ENCODE results near the gene CCDC90B.
A peak's percentile ranks its signal among the peaks of the same experiment; 100 is the strongest.
"Not testable (repeated sequence)": the region's sequence is repeated elsewhere in the genome, so short reads cannot be mapped to it uniquely, and the experiment has no call there.

CCDC90B gene, protein sequence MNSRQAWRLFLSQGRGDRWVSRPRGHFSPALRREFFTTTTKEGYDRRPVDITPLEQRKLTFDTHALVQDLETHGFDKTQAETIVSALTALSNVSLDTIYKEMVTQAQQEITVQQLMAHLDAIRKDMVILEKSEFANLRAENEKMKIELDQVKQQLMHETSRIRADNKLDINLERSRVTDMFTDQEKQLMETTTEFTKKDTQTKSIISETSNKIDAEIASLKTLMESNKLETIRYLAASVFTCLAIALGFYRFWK

DNA sequence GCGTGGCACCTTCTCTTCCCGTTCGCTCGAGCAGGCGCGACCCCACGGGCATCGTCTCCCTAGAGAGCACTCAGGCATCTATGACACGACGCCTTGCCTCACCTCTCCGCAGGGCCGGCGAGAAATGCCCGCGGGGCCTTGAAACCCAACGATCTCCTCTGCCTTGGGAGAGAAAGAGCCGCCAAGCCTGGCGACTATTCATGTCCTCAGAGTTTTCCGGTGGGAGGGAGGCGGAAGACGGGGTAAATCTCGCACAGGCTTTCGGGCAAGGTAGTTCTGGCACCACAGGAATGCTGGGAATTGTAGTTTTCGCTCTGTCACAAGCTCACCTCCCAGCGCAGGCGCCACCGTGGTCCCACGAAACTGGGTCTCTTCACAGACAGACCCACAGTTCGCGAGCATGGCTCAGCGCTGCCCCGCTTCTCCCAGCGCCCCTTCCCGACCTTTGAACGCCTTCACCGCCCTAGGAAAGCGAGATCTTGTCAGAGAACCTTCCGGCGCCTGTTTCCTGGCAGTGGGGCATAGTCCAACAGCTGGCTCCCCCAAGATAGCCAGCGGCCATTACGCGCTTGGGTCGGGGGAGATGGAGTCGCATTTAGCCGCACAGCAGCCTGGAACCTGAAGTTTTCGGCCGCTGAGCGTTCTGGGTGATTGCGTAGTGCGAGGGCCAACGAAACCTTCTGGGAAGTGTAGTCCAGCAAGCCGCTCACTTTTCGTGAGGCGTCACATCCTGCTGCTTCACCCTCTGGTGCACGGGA is at the start of gene CCDC90B:
Gene CCDC90B, minus strand, starts transcription at position 597 of the 758 bp plus-strand sequence. Its CDS starts 395 bp downstream, at position 202.
- peak; percentile 96 for DNase-seq

GRCh38 chr11:83335446-83336070 is 49.4 kb upstream of the CCDC90B start:
- DNase-seq = no peak

DNA sequence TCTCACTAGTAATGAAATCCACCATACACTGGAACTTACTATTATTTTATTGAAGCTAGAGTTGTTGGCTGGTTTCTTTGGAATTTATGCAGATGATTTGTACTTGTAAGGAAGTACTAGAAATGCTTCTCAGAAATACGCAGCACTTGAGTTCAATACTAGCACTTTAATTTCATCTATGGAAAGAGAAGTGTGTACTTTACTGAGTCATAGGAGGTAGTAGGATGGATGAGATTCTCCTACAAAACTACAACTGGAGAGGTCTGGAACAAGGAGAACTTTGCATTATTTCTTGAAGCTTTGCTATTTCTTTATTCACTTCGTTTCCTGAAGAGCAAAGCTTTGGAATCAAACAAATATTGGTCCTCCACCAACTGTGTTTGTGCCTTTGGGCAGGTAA is 44.1 kb upstream of the CCDC90B start:
- DNase-seq = no peak

DNA sequence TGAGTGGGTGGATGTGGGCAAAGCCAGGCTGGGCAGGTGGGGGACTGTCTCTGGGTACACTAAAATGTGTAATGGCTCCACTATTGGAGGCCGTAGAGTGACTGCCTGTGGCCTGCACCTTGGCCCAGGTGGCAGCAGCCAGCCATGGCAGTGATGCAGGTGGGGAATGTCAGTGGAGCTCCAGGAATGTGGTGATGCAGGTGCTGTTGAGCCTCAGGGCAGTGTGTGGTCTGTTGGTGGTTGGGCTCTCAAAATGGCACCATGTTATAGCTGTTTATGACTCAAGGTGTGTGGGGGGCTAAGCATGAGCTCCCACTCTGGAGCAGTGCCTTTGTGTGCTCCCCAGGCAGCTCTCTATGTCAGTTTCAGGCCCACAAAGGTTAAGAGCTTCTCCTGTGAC is 40.2 kb upstream of the CCDC90B start:
- no peak for DNase-seq

- DNase-seq = no peak
Observed at GRCh38 chr11:83319346-83319745, 33.2 kb upstream of the CCDC90B start.

GRCh38 chr11:83318931-83319330 is 32.8 kb upstream of the CCDC90B start:
- DNase-seq = no peak

GRCh38 chr11:83317757-83318690 is 31.9 kb upstream of the CCDC90B start:
- no peak for DNase-seq

GRCh38 chr11:83316897-83317268 is 30.7 kb upstream of the CCDC90B start:
- not testable (repeated sequence) for DNase-seq

DNA sequence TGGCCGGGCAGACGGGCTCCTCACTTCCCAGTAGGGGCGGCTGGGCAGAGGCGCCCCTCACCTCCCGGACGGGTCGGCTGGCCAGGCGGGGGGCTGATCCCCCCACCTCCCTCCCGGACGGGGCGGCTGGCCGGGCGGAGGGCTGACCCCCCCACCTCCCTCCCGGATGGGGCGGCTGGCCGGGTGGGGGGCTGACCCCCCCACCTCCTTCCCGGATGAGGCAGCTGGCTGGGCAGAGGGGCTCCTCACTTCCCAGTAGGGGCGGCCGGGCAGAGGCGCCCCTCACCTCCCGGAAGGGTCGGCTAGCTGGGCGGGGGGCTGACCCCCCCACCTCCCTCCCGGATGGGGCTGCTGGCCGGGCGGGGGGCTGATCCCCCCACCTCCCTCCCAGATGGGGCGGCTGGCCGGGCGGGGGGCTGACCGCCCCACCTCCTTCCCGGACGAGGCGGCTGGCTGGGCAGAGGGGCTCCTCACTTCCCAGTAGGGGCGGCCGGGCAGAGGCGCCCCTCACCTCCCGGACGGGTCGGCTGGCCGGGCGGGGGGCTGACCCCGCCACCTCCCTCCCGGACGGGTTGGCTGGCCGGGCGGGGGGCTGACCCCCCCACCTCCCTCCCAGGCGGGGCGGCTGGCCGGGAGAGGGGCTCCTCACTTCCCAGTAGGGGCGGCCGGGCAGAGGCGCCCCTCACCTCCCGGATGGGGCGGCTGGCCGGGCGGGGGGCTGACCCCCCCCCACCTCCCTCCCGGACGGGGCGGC is 30.2 kb upstream of the CCDC90B start:
- not testable (repeated sequence) for DNase-seq

- DNase-seq = no peak
Observed at GRCh38 chr11:83312430-83312829, 26.3 kb upstream of the CCDC90B start.

- no peak for DNase-seq
Observed at GRCh38 chr11:83311701-83312100, 25.5 kb upstream of the CCDC90B start.

DNA sequence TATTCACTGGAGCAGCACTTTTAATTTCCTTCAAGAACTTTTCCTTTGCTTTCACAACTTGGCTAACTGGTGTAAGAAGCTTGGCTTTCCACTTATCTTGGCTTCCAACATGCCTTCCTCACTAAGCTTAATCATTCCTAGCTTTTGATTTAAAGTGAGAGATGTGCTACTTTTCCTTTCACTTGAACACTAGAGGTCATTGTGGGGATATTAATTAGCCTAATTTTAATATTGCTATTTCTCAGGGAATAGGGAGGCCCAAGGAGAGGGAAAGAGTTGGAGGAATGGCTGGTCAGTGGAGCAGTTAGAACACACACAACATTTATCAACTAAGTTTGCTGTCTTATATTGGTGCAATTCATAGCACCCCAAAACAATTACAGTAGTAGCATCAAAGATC is 24.6 kb upstream of the CCDC90B start:
- DNase-seq = no peak

DNA sequence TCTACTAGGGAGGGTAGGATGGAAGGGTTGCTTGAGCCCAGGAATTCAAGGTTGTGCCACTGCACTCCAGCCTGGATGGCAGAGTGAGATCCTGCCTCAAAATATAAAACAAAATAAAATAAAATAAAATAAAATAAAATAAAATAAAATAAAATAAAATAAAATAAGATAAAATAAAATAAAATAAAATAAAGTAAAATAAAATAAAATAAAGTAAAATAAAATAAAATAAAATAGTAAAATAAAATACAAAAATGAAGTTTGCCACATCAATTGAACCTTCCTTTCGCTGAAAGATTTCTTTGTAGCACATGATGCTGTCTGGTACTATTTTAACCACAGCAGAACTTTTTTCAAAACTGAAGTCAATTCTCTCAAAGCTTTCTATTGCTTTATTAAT is 22.4 kb upstream of the CCDC90B start:
- DNase-seq = not testable (repeated sequence)

GRCh38 chr11:83306200-83307080 is 20.3 kb upstream of the CCDC90B start:
- DNase-seq = no peak

DNA sequence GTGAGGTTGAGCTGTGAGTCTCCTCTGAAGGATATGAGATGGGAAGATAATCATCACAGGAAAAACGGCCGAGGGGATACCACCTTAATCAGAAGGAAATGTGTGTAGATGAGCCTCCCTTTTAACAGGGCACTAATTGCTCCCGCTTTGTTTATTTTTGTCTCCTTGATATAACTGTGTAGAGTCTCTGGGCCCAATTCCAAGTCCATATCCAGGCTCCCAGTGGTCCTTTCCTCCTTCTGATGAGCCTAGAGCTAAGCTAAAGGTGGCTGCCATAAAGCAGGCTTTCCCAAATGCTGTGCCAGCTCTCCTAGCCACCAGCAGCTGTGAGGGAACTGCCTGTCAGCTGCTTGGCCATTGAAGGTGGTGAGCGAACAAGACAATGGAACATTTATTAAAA is 17.1 kb upstream of the CCDC90B start:
- DNase-seq = no peak

DNA sequence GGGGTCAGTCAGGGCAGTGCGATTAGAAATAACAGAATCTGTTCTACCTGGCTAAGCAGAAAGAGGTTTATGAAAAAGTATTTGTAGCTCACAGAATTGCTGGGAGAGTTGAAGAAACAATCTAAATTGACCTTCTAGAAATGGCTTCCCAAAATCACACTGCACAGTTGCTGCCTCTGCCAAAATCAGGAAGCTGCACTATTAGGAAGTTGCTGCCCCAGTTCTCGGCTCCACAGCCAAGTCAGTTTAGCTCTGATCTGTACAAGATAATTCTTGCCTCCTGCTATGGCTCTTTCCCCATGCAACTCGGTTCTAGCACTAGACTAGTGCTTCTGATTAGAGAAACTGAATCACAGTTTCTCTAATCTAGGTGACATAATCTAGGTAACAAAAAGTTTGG is 16.0 kb upstream of the CCDC90B start:
- no peak for DNase-seq

GRCh38 chr11:83299681-83300080 is 13.5 kb upstream of the CCDC90B start:
- DNase-seq = no peak

DNA sequence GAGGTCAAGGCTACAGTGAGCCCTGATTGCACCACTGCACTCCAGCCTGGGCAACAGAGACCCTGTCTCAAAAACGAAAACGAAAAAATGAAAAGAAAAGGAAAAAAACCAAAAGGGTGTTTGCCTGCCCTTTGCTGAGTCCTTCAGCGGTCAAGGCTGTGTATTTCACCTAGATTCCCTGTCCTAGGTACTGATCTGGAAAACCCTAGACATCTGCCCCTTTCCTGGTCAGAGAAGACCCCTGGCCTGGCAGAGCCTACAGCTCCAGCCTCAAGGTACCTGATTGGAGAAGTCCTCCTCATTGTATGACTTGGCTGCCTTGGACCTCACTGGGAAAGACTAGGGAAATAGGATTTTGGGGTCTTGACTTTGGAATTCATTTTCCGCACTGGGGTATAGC is 8.0 kb upstream of the CCDC90B start:
- DNase-seq = no peak

- no peak for DNase-seq
Observed at GRCh38 chr11:83293457-83293774, 7.2 kb upstream of the CCDC90B start.

DNA sequence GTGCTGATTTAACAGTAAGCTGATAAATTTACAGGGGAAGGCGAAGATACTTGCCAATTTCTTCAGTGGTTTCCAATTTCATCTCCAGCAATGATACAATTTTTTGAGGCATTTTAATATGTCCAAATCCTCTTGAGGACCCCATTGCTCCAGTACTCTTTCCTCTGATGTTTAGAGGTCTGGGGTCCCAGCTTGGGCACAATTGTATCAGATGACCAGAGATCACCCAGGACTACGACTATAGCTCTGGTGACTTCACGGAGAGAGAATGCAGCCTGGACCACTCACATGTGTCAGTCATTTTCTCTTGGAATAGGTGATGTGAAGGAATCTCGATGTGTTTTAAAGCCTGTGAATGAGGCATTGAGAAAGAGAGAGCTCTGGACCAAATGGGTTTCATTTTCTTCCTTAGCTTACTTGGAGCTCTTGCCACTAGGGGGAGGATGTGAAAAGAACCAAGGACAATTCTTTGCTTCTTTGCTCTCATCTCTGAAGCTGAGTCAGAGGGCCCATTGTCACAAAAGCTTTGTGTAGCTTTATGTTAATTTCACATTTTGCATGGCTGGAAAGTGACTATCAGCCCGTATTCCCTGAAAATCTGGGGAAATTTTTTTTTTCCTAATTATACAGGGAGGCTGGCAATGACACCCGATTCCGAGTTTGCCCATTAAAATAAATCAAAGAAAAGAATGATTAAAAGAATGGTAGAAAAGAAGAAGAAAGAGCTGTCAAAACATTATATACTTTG is 6.7 kb upstream of the CCDC90B start:
- peak; percentile 68 for DNase-seq

DNA sequence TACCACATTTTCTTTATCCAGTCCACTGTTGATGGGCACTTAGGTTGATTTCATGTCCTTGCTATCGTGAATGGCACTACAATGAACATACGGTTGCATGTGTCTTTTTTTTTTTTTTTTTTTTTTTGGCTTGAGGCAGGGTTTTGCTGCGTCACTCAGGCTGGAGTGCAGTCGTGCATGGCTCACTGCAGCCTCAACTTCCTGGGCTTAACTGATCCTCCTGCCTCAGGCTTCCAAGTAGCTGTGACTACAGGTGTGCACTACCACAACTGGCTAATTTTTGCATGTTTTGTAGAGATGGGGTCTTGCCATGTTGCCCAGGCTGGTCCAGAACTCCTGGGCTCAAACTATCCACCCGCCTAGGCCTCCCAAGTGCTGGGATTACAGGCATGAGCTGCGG is 1.5 kb upstream of the CCDC90B start:
- DNase-seq = no peak

Measured in activated CD4-positive, alpha-beta T cell treated with anti-CD3 and anti-CD28 coated beads, Interleukin-10, Interleukin-2, amounts not matched to agents 100 ng/mL and 50 ng/mL, durations not matched to agents 16 hours and 8 hours (primary cell).